ENCODE data around the gene ABCA7. TPM values are rescaled to one million over a fixed set of nuclear protein-coding genes. Genes with fewer than 3 reads are reported as not detected.

Gene ABCA7
- total RNA-seq, 1 donor from 2014 or later: 4.8 TPM

GRCh38 chr19:1088416-1089010 lies 48.6 kb downstream of the ABCA7 start:
- DNase-seq: no peak

- no peak for DNase-seq
Observed at GRCh38 chr19:1089126-1089771, 49.3 kb downstream of the ABCA7 start.

GRCh38 chr19:1089891-1090290 lies 50.0 kb downstream of the ABCA7 start:
- DNase-seq: no peak

GRCh38 chr19:1090731-1091543 lies 51.0 kb downstream of the ABCA7 start:
- no peak for DNase-seq

- DNase-seq: no peak
Observed at GRCh38 chr19:1091544-1092175, 51.8 kb downstream of the ABCA7 start.

- no peak for DNase-seq
Observed at GRCh38 chr19:1093330-1093729, 53.4 kb downstream of the ABCA7 start.

GRCh38 chr19:1093811-1094553 lies 54.1 kb downstream of the ABCA7 start:
- DNase-seq: no peak

GRCh38 chr19:1094655-1094977 lies 54.7 kb downstream of the ABCA7 start:
- no peak for DNase-seq

- DNase-seq: peak; percentile 97
Observed at GRCh38 chr19:1094978-1095701, 55.2 kb downstream of the ABCA7 start, which contains the start of gene POLR2E. POLR2E (minus strand) TSS chr19:1095375; CDS start chr19:1095315, 60 bp downstream.

GRCh38 chr19:1097810-1098176 lies 57.9 kb downstream of the ABCA7 start:
- no peak for DNase-seq

GRCh38 chr19:1098177-1099051 lies 58.5 kb downstream of the ABCA7 start:
- no peak for DNase-seq

- no peak for DNase-seq
Observed at GRCh38 chr19:1101337-1101698, 61.4 kb downstream of the ABCA7 start.

GRCh38 chr19:1102407-1103131 lies 62.7 kb downstream of the ABCA7 start:
- no peak for DNase-seq

GRCh38 chr19:1103132-1103707 lies 63.3 kb downstream of the ABCA7 start:
- DNase-seq: no peak

- DNase-seq: peak; percentile 99
Observed at GRCh38 chr19:1103708-1104310, 63.9 kb downstream of the ABCA7 start, which contains the start of gene GPX4. GPX4 (plus strand) TSS chr19:1103994; CDS start chr19:1104044, 50 bp downstream.

- no peak for DNase-seq
Observed at GRCh38 chr19:1104311-1105007, 64.6 kb downstream of the ABCA7 start.

- DNase-seq: no peak
Observed at GRCh38 chr19:1105008-1105872, 65.3 kb downstream of the ABCA7 start.
